ENCODE data around the gene FUT6. TPM values are rescaled to one million over a fixed set of nuclear protein-coding genes. Genes with fewer than 3 reads are reported as not detected.

Gene FUT6
- polyA plus RNA-seq, 3 donors: not detected

- Histone ChIP-seq H3K4me2 (replicated peaks; ENCODE audit: extremely low read depth, low read length, poor library complexity, severe bottlenecking) (no peak overlapping the region), H4K20me1 (ENCODE audit: insufficient read depth, low read length) (no peaks in the 10 kb centered on the region), H2AFZ (ENCODE audit: insufficient read depth, low read depth, low read length, poor library complexity, severe bottlenecking) (no peak overlapping the region), H3K79me2 (ENCODE audit: insufficient read depth, low read length) (no peaks in the 10 kb centered on the region), H3K9ac (ENCODE audit: insufficient read depth, low read length, poor library complexity, severe bottlenecking) (no peak overlapping the region), H3K36me3 (replicated peaks in 1 of 2; ENCODE audit: control insufficient read depth in 1 of 2, insufficient read depth in 2 of 2, low read length in 2 of 2) (no peaks in the 10 kb centered on the region), H3K27me3 (ENCODE audit: control insufficient read depth in 2 of 2, insufficient read depth in 2 of 2, low read length in 2 of 2) (peaks cover 0 to 4% of the 10 kb centered on the region in 2 donors), H3K4me3 (replicated peaks in 1 of 3; ENCODE audit: low read depth in 2 of 3, low read length in 3 of 3) (no peak overlapping the region), H3K27ac (ENCODE audit: low read depth in 1 of 2, low read length in 2 of 2) (no peak overlapping the region), H3K4me1 (ENCODE audit: control insufficient read depth in 1 of 2, insufficient read depth in 2 of 2, low read length in 2 of 2) (peaks cover under 1 to 13% of the 10 kb centered on the region in 2 donors), H3K9me3 (replicated peaks in 1 of 2; ENCODE audit: control insufficient read depth in 1 of 2, insufficient read depth in 1 of 2, low read length in 2 of 2) (peaks cover 0 to 7% of the 10 kb centered on the region in 2 donors)
- Mint-ChIP-seq H3K27ac (peak overlapping the region in 1 of 7 donors; percentile 60), H3K4me3 (no peak overlapping the region), H3K27me3 (ENCODE audit: low read depth in 3 of 3) (peaks cover 16 to 27% (median 27%) of the 10 kb centered on the region in 3 donors), H3K9me3 (peaks cover 0 to 7% (median 0%) of the 10 kb centered on the region in 7 donors), H3K36me3 (peaks cover 0 to 2% of the 10 kb centered on the region in 2 donors), H3K4me1 (peaks cover 12% of the 10 kb centered on the region)
- no peak for DNase-seq
- whole genome bisulfite sequencing (ENCODE audit: insufficient coverage): 100% methylated on average over 4 of the region's 7 CpGs
- intact Hi-C loops (cut with micrococcal nuclease): loop anchor here in 1 of 2 donors (10.0 kb wide), 1 partner anchor 111 kb away; the partner anchor contains the start of genes HSD11B1L and MICOS13
- TF ChIP-seq, protein P1, sequence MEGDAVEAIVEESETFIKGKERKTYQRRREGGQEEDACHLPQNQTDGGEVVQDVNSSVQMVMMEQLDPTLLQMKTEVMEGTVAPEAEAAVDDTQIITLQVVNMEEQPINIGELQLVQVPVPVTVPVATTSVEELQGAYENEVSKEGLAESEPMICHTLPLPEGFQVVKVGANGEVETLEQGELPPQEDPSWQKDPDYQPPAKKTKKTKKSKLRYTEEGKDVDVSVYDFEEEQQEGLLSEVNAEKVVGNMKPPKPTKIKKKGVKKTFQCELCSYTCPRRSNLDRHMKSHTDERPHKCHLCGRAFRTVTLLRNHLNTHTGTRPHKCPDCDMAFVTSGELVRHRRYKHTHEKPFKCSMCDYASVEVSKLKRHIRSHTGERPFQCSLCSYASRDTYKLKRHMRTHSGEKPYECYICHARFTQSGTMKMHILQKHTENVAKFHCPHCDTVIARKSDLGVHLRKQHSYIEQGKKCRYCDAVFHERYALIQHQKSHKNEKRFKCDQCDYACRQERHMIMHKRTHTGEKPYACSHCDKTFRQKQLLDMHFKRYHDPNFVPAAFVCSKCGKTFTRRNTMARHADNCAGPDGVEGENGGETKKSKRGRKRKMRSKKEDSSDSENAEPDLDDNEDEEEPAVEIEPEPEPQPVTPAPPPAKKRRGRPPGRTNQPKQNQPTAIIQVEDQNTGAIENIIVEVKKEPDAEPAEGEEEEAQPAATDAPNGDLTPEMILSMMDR (IDR thresholded peaks at IDR 0.05): no peak
Measured at GRCh38 chr19:5795382-5795919, 44.1 kb downstream of the FUT6 start.

DNA sequence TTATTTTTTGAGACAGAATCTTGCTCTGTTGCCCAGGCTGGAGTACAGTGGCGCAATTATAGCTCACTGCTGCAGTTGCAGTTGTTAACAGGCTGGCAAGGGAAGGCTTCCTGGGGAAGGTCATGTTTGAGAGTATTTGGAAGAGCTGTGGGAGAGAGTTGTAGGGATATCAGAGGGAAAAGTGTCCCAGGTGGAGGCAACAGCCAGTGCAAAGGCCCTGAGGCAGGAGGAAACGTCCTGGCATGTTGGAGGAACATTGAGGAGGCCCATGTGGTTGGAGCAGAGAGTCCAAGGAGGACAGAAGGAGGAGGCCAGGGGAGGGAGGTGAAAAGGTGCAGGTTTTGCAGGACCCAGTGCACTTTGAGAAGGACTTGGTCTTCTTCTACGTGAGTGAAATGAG lies 46.3 kb downstream of the FUT6 start:
- no peak for DNase-seq
- H3K27me3 Mint-ChIP-seq (ENCODE audit: low read depth in 3 of 3): peaks cover 3 to 9% (median 6%) of the 10 kb centered on the region in 3 donors
- Histone ChIP-seq H3K36me3 (replicated peaks in 1 of 2; ENCODE audit: control insufficient read depth in 1 of 2, insufficient read depth in 2 of 2, low read length in 2 of 2) (peaks cover 17 to 19% of the 10 kb centered on the region in 2 donors), H4K20me1 (ENCODE audit: insufficient read depth, low read length) (peaks cover 17% of the 10 kb centered on the region), H2AFZ (ENCODE audit: insufficient read depth, low read depth, low read length, poor library complexity, severe bottlenecking) (no peak overlapping the region), H3K9me3 (replicated peaks in 1 of 2; ENCODE audit: control insufficient read depth in 1 of 2, insufficient read depth in 1 of 2, low read length in 2 of 2) (peaks cover 0 to 7% of the 10 kb centered on the region in 2 donors), H3K4me1 (ENCODE audit: control insufficient read depth in 1 of 2, insufficient read depth in 2 of 2, low read length in 2 of 2) (peaks cover 6 to 21% of the 10 kb centered on the region in 2 donors), H3K9ac (ENCODE audit: insufficient read depth, low read length, poor library complexity, severe bottlenecking) (no peak overlapping the region), H3K4me3 (replicated peaks in 1 of 3; ENCODE audit: low read depth in 2 of 3, low read length in 3 of 3) (no peak overlapping the region), H3K4me2 (replicated peaks; ENCODE audit: extremely low read depth, low read length, poor library complexity, severe bottlenecking) (no peak overlapping the region), H3K27ac (ENCODE audit: low read depth in 1 of 2, low read length in 2 of 2) (no peak overlapping the region), H3K79me2 (ENCODE audit: insufficient read depth, low read length) (peaks cover 8% of the 10 kb centered on the region), H3K27me3 (ENCODE audit: control insufficient read depth in 2 of 2, insufficient read depth in 2 of 2, low read length in 2 of 2) (no peaks in the 10 kb centered on the region)
- peaks cover 10% of the 10 kb centered on the region for H3K4me1 Mint-ChIP-seq
- H3K9me3 Mint-ChIP-seq: peaks cover 0 to 7% (median 0%) of the 10 kb centered on the region in 7 donors
- intact Hi-C loops (cut with micrococcal nuclease): loop anchor here (5.0 to 10.0 kb wide), 3 partner anchors 71 to 109 kb away; partner anchors contain the start of genes CATSPERD (in 1 of the 2), HSD11B1L (in 1 of the 2), LONP1 (in 1 of the 2) and MICOS13 (in 1 of the 2)
- peak overlapping the region in 1 of 2 donors; percentile 53 for H3K4me3 Mint-ChIP-seq
- TF ChIP-seq, protein P1 (IDR thresholded peaks at IDR 0.05): no peak
- H3K36me3 Mint-ChIP-seq: peaks cover 13 to 20% of the 10 kb centered on the region in 2 donors
- H3K27ac Mint-ChIP-seq: peak overlapping the region in 2 of 7 donors; percentile 24 to 30
- WGBS (ENCODE audit: insufficient coverage): 94% methylated on average over 3 of the region's 3 CpGs

Measured in CD14-positive monocyte (primary cell).